Ecto neural progenitor cell (in vitro differentiated cells): ENCODE results near the gene ZNF74.
"Not testable (repeated sequence)": the region's sequence is repeated elsewhere in the genome, so short reads cannot be mapped to it uniquely, and the experiment has no call there.

ENCODE experiments used
- DNase-seq: peaks from one replicate; pipeline ENCODE4 v3.0.0-alpha.2; 2018; ENCODE audit warnings: low spot score

ZNF74 gene

DNA sequence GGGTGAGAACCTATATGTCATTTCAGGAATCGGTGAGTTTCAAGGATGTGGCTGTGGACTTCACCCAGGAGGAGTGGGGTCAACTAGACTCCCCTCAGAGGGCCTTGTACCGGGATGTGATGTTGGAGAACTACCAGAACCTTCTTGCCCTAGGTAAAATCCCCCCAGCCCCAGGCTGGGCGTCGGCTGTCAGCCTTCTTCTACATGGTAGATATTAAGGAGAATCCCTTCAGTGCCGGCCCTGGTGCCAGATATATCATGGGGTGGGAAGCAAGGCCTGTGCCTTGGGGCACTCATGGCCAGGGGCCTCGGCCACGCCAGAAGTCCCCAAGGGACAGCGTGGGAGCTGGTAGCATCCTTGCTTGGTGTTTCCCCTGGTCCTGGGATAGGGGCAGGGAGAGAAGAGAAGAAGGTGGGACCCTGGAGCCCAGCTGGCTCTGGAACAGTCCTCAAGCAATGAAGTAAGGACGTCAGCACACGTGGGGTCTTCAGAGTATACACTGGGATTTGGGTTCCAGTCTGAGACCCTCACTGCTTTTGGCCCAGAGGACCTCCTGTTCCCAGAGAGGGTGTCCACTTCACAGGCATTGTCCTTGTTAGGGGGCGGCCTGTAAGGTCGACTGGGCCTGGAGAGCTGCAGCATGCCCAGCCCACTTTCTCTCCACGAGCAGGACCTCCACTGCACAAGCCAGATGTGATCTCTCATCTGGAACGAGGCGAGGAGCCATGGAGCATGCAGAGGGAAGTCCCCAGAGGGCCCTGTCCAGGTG lies 6.8 kb downstream of the ZNF74 start:
- peak; percentile 22 for DNase-seq

DNA sequence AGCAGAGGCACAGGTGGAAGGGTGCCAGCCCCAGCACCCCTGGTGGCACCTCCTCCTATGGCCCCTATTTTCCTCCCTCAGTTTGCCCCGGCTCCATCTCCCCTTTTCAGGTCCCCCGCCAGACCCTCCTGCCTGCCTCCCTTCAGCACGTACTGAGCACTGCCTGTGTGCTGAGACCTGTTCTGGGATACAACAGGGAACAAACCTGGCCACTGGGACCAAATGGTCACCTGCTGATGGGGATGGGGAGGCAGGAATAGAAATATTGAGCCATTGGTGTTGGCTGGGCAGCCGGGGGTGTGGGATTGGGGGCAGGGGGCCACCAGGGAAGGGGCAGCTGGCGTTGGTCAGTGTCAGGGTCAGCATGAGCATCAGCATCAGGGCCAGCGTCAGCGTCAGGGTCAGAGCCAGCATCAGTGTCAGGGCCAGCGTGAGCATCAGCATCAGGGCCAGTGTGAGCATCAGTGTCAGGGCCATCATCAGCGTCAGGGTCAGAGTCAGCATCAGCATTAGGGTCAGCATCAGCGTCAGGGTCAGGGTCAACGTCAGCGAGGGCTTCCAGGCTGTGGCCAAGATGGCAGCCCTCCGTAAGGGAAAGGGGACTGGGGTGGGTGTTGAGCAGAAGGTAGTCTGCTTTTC lies 7.5 kb downstream of the ZNF74 start:
- DNase-seq = peak; percentile 26

DNA sequence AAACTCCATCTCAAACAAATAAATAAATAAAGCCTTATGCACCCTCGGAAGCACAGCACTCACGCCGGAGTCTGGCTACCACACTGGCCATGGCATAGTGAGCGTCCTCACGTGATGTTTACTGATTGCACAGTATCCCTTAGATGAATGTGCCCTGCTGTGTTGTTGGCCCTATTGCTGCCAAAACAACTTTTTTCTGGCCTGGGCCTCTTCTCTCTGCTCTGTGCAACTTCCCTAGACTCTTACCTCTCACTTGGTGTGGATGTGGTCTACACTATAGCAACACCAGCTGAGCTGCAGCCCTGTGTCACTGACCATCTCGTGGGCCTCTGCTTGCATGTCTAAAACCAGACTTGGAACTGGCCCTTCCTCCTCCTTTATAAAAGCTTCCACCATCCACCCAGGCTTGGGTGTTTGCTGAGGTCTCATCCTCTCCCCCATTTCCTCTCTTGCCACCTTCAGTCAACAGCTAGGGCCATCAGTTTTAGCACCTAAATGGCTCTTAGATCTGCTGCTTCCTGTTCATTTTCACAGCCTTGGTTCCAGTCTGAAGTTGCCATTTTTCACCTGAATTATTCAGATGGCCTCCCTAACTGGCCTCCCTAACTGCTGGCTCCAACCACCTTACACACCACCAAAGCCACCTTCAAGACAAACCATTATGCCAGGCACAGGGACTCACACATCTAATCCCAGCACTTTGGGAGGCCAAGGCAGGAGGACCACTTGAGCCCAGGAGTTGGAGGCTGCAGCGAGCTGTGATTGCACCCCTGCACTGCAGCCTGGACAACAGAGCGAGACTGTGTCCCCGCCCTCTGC lies 9.2 kb downstream of the ZNF74 start:
- peak; percentile 21 for DNase-seq

GRCh38 chr22:20403779-20404140 lies 9.8 kb downstream of the ZNF74 start:
- peak; percentile 22 for DNase-seq

DNA sequence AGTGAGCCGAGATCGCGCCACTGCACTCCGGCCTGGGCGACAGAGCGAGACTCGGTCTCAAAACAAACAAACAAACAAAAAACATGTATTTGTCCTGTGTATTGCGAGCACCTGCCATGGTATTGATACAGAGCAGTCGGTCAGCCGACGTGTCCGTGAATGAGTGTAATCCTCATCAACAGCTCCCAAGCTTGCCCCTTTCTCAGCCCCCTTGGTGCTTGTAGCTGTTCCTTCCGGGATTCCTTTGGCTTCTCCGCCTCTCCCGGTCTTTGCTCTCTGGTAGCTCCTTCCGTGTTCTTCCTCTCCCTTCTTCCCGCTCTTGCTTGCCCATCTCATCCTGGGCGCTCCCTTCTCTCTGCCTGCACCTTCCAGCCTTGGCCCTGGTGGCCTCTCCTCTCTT lies 10.9 kb downstream of the ZNF74 start:
- DNase-seq = no peak

GRCh38 chr22:20405291-20405930 lies 11.5 kb downstream of the ZNF74 start:
- DNase-seq = peak; percentile 34

- peak; percentile 32 for DNase-seq
Measured at GRCh38 chr22:20405931-20406685, 12.2 kb downstream of the ZNF74 start.

- DNase-seq = peak; percentile 32
Measured at GRCh38 chr22:20406686-20407408, 12.9 kb downstream of the ZNF74 start.

DNA sequence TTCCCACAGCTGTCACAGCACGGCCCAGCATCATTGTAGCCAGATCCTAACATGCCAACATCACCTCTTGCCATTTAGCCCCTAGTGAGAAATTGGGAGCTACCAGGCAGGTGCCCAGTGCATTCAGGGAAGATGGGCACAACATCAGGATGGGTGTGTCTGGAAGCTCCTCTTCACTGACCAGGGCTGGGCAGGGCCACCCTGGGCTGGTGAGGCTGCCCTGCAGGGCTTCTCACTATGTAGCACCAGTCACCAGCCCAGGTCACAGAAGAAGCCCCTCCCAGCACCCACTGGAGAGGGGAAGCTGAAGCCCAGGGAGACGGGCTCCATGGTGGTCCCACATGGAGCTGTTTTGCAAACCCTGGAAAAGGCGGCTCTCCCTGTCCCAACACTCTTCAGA lies 13.9 kb downstream of the ZNF74 start:
- DNase-seq = peak; percentile 25

DNA sequence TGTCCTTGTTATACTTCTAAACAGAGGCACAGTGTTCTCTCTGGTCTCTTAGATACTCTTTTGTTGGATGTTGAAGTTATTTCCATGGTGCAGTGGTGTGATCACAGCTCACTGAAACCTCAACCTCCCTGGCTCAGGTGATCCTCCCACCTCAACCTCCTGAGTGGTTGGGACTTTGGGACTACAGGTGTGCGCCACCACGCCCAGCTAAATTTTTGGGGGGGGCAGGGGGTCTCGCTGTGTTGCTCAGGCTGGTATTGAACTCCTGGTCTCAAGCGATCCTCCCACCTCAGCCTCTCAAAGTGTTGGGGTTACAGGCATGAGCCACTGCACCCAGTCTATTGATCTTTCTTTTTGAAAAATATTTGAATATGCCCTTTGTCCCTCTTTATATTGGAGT lies 14.9 kb downstream of the ZNF74 start:
- peak; percentile 16 for DNase-seq

DNA sequence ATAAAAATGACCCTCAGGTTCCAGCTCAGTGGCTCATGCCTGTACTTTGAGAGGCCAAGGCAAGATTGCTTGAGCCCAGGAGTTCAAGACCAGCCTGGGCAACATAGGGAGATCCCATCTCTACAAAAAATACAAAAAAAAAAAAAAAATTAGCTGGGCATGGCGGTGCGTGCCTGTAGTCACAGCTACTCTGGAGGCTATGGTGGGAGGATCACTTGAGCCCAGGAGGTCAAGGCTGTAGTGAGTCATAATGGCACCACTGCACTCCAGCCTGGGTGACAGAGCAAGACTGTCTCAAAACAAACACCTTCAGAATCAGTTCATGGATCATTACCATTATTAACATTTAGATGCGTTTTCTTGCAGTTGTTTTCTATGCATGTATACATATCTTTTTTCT lies 15.4 kb downstream of the ZNF74 start:
- DNase-seq = peak; percentile 11

GRCh38 chr22:20412474-20413216 lies 18.7 kb downstream of the ZNF74 start:
- no peak for DNase-seq

- no peak for DNase-seq
Measured at GRCh38 chr22:20413217-20414058, 19.5 kb downstream of the ZNF74 start.

GRCh38 chr22:20414059-20414440 lies 20.1 kb downstream of the ZNF74 start:
- DNase-seq = no peak

- DNase-seq = no peak
Measured at GRCh38 chr22:20414450-20414849, 20.5 kb downstream of the ZNF74 start.

DNA sequence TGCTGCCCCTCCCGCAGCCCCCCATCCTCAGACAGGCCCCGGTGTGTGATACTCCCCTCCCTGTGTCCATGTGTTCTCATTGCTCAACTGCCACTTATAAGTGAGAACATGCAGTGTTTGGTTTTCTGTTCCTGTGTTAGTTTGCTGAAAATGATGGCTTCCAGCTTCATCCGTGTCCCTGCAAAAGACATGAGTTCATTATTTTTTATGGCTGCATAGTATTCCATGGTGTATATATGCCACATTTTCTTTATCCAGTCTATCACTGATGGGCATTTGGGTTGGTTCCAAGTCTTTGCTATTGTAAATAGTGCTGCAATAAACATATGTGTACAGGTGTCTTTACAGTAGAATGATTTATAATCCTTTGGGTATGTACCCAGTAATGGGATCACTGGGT lies 21.3 kb downstream of the ZNF74 start:
- not testable (repeated sequence) for DNase-seq

GRCh38 chr22:20415699-20416098 lies 21.7 kb downstream of the ZNF74 start:
- DNase-seq = not testable (repeated sequence)

DNA sequence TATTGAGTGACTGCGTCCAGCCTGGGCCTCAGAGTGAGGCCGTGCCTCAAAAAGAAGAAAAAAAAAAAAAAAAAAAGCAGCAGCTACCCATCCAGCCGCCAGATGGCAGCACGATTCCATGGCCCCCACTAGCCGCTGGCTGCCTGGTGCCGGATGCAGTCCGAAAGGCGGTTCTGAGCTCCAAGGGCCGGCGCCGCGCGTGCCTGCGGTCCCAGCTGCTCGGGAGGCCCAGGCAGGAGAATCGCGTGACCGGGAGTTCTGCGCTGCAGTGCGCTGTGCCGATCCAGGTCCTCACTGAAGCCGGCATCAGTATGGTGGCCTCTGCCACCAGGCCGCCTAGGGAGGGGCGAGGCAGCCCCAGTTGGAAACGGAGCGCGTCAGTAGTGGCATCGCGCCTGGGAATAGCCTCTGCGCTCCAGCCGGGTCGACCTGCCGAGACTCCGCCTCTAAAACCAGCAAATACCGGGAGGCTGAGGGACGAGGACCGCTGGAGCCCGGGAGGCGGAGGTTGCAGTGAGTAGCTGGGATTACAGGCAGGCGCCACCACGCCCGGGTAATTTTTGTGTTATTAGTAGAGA lies 24.3 kb downstream of the ZNF74 start:
- peak; percentile 86 for DNase-seq

- no peak for DNase-seq
Measured at GRCh38 chr22:20419664-20419951, 25.7 kb downstream of the ZNF74 start.
